ENCODE results near the gene FUT9. TPM values are rescaled to one million over a fixed set of nuclear protein-coding genes. Genes with fewer than 3 reads are reported as not detected.

Gene FUT9
- total and polyA plus RNA-seq, 2 of the 8 experiments (the other 6 are each of a cell fraction or from before 2014, with no cell fraction given), result 0.85 to 4.9 TPM

DNA sequence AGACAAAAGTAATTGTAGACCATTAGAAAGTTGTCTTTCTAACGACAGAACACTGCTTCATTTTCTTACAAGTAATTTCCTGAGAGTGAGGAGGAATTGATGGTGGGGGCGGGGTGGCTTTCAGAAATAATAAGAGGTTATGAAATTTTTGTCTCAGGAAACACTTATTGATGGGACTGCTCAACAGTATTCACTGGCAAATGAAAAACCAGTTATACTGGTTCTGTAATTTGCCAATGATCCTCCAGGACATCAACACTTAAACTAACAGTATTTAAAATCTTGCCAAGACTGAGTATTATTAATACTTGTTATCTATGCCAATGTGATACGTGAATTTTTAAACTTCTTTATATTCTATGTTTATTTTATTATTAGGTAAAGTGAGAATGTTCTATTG is 41.8 kb upstream of the FUT9 start:
- no peak for TF ChIP-seq JUND (IDR thresholded peaks at IDR 0.05; ENCODE audit: low read length)
- TF ChIP-seq ZNF274 (IDR thresholded peaks at IDR 0.05; ENCODE audit: borderline replicate concordance, extremely low read depth, low read length), result no peak
- TF ChIP-seq SRF (IDR thresholded peaks at IDR 0.05; ENCODE audit: low read depth, low read length), result no peak
- TF ChIP-seq CHD1 (IDR thresholded peaks at IDR 0.05; ENCODE audit: low read depth, low read length), result no peak
- no peak for TF ChIP-seq CHD2 (IDR thresholded peaks at IDR 0.05; ENCODE audit: low read length)
- TF ChIP-seq CREB1 (IDR thresholded peaks at IDR 0.05), result no peak
- no peak for TF ChIP-seq EGR1 (IDR thresholded peaks at IDR 0.05; ENCODE audit: borderline replicate concordance, low read depth, low read length)
- Histone ChIP-seq H3K23me2 (ENCODE audit: low read depth, low read length) (no peaks in the 10 kb centered on the region), H4K8ac (ENCODE audit: extremely low read depth, insufficient read depth, low read length) (no peak overlapping the region), H3K4me3 (ENCODE audit: extremely low read depth in 1 of 4, insufficient read depth in 2 of 4, low read depth in 3 of 4, low read length in 4 of 4) (no peak overlapping the region), H3K4me1 (replicated peaks in 1 of 4; ENCODE audit: control insufficient read depth in 3 of 4, insufficient read depth in 4 of 4, low read length in 3 of 4) (no peaks in the 10 kb centered on the region), H3K27ac (ENCODE audit: low read depth, low read length) (no peak overlapping the region), H3K27me3 (replicated peaks in 1 of 4; ENCODE audit: control insufficient read depth in 3 of 4, extremely low read depth in 1 of 4, insufficient read depth in 3 of 4, low read length in 3 of 4) (no peaks in the 10 kb centered on the region), H3K79me1 (ENCODE audit: low read depth, low read length) (no peaks in the 10 kb centered on the region), H3K14ac (ENCODE audit: insufficient read length) (no peak overlapping the region), H4K20me1 (replicated peaks in 1 of 2; ENCODE audit: control insufficient read depth in 1 of 2, insufficient read depth in 2 of 2, low read length in 2 of 2) (no peaks in the 10 kb centered on the region), H2AK5ac (ENCODE audit: low read depth, low read length) (no peak overlapping the region), H2BK120ac (replicated peaks; ENCODE audit: low read depth, low read length) (no peak overlapping the region), H3K36me3 (ENCODE audit: control insufficient read depth in 2 of 4, insufficient read depth in 4 of 4, low read length in 3 of 4) (no peaks in the 10 kb centered on the region), H3K9ac (replicated peaks in 1 of 4; ENCODE audit: extremely low read depth in 1 of 4, low read depth in 3 of 4, low read length in 3 of 4) (no peak overlapping the region), H3K56ac (replicated peaks; ENCODE audit: insufficient read length, low read depth, low read length) (no peak overlapping the region), H3K9me3 (ENCODE audit: insufficient read depth in 2 of 2, low read depth in 1 of 2, low read length in 1 of 2) (no peaks in the 10 kb centered on the region), H2BK20ac (ENCODE audit: low read length) (no peak overlapping the region), H2BK12ac (ENCODE audit: low read depth, low read length) (no peak overlapping the region), H2BK5ac (ENCODE audit: low read depth, low read length) (no peak overlapping the region), H2AFZ (ENCODE audit: low read length) (no peak overlapping the region), H3K79me2 (ENCODE audit: control insufficient read depth in 1 of 2, insufficient read depth in 2 of 2, low read length in 2 of 2) (no peaks in the 10 kb centered on the region), H3K4ac (replicated peaks; ENCODE audit: insufficient read length, low read depth, low read length) (no peak overlapping the region), H4K5ac (ENCODE audit: insufficient read length, low read depth, low read length) (no peak overlapping the region), H3K18ac (ENCODE audit: extremely low read depth, low read length) (no peak overlapping the region), H3K4me2 (ENCODE audit: insufficient read depth in 1 of 2, low read depth in 2 of 2, low read length in 2 of 2) (no peak overlapping the region), H3K23ac (ENCODE audit: insufficient read length) (no peak overlapping the region), H2BK15ac (ENCODE audit: low read length) (no peak overlapping the region), H4K91ac (replicated peaks; ENCODE audit: insufficient read length, low read length) (no peak overlapping the region)
- WGBS, 2 experiments (ENCODE audit: extremely low coverage in 1 of 2, insufficient coverage in 1 of 2, insufficient read length in 1 of 2, insufficient replicate concordance in 2 of 2, low coverage in 1 of 2, low lambda C conversion rate in 2 of 2, missing lambda C conversion rate in 1 of 2), result 90% methylated on average over 3 of the region's 3 CpGs; no CpG with 5 or more reads in 1 of the 2 experiments
- FAIRE-seq (no peak), DNase-seq (ENCODE audit: low read depth in 1 of 2, low spot score in 2 of 2) (no peak)
- POLR2A ChIA-PET (ENCODE audit: partially characterized antibody), result no interaction called here
- CTCF ChIA-PET (ENCODE audit: partially characterized antibody), result no interaction called here
